ENCODE results near the gene CCDC194. TPM values are rescaled to one million over a fixed set of nuclear protein-coding genes. Genes with fewer than 3 reads are reported as not detected.

Gene CCDC194
- total RNA-seq, 1 donor from 2014 or later = 2.0 TPM

GRCh38 chr19:17352608-17353280 is 41.3 kb downstream of the CCDC194 start:
- DNase-seq (no peak), ATAC-seq (peak; percentile 63)
- no peaks in the 10 kb centered on the region for H3K9me3 ChIP-seq
- no peak for TF ChIP-seq CTCF (IDR thresholded peaks at IDR 0.05)
- H3K27me3 ChIP-seq = no peaks in the 10 kb centered on the region
- H3K36me3 ChIP-seq = no peaks in the 10 kb centered on the region
- H3K4me1 ChIP-seq = peaks cover 11% of the 10 kb centered on the region
- no peak overlapping the region for H3K4me3 ChIP-seq
- intact Hi-C loops (cut with DNase I) = no loop called here
- H3K27ac ChIP-seq = no peak overlapping the region

GRCh38 chr19:17351815-17352435 is 42.1 kb downstream of the CCDC194 start:
- ATAC-seq (no peak), DNase-seq (no peak)
- Histone ChIP-seq H3K4me1 (peaks cover 10% of the 10 kb centered on the region), H3K4me3 (no peak overlapping the region), H3K9me3 (no peaks in the 10 kb centered on the region), H3K36me3 (no peaks in the 10 kb centered on the region), H3K27me3 (no peaks in the 10 kb centered on the region), H3K27ac (no peak overlapping the region)
- no peak for TF ChIP-seq CTCF (IDR thresholded peaks at IDR 0.05)
- intact Hi-C loops (cut with DNase I) = no loop called here

- peak overlapping the region; percentile 7 for H3K27ac ChIP-seq
- intact Hi-C loops (cut with DNase I) = loop anchor here (5.0 kb wide), 1 partner anchor 39 kb away; no protein-coding TSS in a partner anchor
- ATAC-seq (peak; percentile 53), DNase-seq (no peak)
- H3K36me3 ChIP-seq = no peaks in the 10 kb centered on the region
- no peak for TF ChIP-seq CTCF (IDR thresholded peaks at IDR 0.05)
- no peak overlapping the region for H3K4me3 ChIP-seq
- H3K9me3 ChIP-seq = no peaks in the 10 kb centered on the region
- H3K27me3 ChIP-seq = no peaks in the 10 kb centered on the region
- H3K4me1 ChIP-seq = peaks cover 16% of the 10 kb centered on the region
These were observed 45.3 kb downstream of the CCDC194 start for GRCh38 chr19:17348700-17349099.

GRCh38 chr19:17347877-17348276 is 46.1 kb downstream of the CCDC194 start:
- intact Hi-C loops (cut with DNase I) = loop anchor here (5.0 kb wide), 1 partner anchor 39 kb away; no protein-coding TSS in a partner anchor
- Histone ChIP-seq H3K36me3 (no peaks in the 10 kb centered on the region), H3K9me3 (no peaks in the 10 kb centered on the region), H3K4me1 (peaks cover 12% of the 10 kb centered on the region), H3K27me3 (no peaks in the 10 kb centered on the region), H3K27ac (peak overlapping the region; percentile 7), H3K4me3 (no peak overlapping the region)
- no peak for TF ChIP-seq CTCF (IDR thresholded peaks at IDR 0.05)
- ATAC-seq = no peak
- DNase-seq = no peak

- ATAC-seq (no peak), DNase-seq (no peak)
- Histone ChIP-seq H3K4me1 (peaks cover 12% of the 10 kb centered on the region), H3K27ac (no peak overlapping the region), H3K27me3 (no peaks in the 10 kb centered on the region), H3K4me3 (no peak overlapping the region), H3K36me3 (no peaks in the 10 kb centered on the region), H3K9me3 (no peaks in the 10 kb centered on the region)
- no peak for TF ChIP-seq CTCF (IDR thresholded peaks at IDR 0.05)
- intact Hi-C loops (cut with DNase I) = loop anchor here (5.0 kb wide), 1 partner anchor 40 kb away; no protein-coding TSS in a partner anchor
These were observed 46.6 kb downstream of the CCDC194 start for GRCh38 chr19:17347361-17347760.
